NCI-H446 treated with DMSO at 0.1 percent for 48 hours (cell line): ENCODE measurements around the gene TRAPPC5.

ENCODE experiments used
- DNase-seq: peaks from one replicate; lab custom pipeline; 2025; lab: John Stamatoyannopoulos, UW

The TRAPPC5 gene

DNA sequence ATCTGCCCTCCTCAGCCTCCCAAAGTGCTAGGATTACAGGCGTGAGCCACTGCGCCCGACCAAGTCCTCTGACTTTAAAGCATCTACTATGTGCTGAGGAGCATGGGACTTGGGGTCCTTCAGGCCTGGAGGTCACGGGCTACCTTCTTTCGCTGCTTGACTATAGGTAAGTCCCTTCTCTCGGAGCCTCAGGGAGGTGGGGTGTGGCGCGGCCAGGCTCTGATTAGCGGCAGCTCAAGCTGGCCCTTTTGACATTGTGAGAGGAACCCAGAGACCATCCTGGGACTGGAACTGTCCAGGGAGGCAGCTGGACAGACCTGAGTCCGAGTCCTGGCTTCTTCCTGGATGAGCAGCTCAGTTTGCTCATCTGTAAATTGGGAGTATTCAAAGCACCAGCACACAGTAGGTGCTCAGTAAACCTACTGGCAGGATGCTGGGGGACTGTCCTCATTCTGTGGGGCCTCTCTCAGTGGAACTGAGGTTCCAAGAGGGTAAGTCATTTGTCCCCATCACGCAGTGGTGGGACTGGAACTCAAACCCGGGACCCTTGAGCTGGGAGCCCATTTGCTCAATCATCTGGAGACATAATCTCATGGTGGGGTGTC lies 20.5 kb downstream of the TRAPPC5 start:
- no peak for DNase-seq

DNA sequence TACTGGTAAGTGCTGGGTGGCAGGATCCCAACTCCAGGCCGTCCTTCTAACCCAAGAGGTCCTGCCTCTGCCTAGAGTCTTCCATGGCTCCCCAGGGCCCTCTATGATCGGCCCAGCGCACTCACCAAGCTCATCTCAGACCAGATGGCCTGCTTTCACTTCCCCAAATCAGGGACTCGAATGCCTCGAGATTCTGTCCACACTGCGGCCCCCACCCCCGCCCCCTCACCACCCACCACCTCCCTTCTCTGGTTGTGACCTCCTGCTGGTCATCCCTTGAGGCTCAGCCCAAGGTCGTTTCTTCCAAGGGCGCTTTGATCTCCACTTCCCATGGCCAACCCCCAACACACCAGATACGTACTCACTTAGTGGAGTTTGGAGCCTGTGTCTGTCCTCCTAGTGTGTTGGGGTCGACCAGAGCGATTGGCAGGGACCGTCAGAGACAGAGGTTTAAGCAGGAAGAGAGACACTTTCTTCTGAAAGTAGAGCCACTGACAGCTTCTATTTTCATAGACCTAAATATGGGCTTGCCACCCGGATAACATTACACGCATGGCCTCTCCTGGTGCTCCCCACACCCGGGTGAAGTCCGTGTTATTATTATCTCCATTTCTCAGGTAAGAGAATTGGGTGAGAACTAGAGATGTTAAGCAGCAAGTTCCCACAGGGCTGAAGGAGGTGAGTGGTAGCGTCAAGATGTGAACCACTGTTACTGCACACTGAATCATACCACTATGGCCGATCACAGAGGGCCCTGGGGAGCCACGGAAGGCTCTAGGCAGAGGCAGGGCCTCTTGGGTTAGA lies 21.2 kb downstream of the TRAPPC5 start, which contains the start of gene FCER2:
FCER2 (minus strand) TSS at position 478 of the 804 bp plus-strand sequence. CDS start 2,371 bp downstream, outside the sequence.
- no peak for DNase-seq

DNA sequence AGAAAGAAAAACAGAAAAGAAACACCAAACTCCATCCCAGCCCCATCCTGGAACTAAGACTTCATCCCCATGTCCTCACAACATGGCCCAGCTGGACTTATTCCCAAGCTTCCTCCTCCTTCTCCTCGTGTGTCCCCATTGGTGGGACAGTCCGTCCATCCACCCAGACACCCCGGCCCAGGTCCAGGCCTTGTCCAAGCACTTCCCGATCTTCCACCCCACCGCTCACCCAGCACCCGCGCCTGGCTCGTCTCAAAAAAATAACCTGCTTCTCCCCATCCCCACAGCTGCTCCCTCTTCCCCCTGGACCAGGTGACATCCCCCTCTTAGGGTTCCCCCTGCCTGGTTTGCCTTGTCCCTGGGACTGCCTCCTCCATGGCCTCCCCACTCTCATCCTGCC lies 22.7 kb downstream of the TRAPPC5 start:
- DNase-seq = no peak

DNA sequence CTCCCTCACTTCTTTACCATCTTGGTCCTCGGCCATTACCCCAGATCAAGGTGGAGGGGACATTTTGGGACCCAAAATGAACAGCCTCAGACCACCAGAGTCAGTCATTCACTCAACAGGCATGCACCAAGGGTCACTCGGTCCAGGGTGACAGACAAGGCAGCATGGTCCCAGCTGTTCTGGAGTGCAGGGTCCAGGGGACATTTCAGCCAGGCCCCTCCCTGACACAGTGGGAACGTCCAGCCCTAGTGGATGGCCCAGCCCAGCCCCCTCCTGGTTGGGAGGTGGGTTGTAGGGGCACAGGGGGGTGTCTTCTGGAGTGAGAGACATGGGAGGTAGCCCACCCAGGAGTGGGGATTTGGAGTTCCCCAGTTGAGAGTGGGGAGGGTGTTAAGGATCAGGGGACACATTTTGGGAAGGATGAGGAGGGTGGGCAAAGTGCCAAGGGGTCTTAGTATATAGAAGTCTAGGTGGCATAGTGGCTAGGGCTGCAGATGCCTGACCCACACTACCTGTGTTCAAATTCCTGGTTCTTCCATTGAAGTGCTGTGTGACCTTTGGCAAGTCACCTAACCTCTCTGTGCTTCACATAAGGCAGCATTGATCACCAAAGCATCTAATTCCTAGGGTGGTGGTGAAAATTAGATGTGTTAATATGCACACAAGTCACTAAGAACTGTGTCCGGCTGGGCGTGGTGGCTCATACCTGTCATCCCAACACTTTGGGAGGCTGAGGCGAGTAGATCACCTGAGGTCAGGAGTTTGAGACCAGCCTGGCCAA lies 23.8 kb downstream of the TRAPPC5 start:
- no peak for DNase-seq

DNA sequence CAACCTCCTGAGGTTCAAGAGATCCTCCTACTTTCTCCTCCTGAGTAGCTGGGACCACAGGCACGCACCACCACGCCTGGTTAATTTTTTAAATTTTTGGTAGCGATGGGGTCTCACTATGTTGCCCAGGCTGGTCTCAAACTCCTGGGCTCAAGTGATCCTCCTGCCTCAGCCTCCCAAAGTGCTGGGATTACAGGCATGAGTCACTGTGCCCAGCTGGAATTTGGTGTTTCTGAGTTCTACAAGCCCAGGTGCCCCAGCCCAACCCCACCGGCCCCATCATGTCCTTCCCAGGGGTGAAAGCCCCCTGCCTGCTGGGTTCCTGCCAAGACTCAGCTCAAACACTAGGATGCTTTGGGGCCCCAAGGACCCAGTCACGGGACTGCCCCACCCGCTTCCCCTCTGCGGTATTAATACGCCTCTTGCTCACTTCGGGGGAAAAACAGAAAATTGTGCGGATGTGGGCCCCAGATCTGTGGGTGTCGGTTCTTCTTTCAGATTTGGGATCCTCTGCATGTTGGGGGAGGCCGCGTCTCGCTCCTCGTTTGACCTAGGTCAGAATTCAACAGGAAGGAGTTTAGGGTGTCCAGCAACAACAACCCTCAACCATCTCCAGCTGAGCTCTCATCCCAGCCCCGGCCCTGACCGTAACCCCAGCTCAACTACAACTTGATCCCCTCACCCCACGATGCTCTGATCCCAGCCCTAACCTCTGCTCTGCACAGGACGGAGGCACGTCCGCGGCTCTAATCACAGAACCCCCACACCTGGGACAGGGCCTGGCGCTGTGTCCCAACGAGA lies 25.0 kb downstream of the TRAPPC5 start:
- DNase-seq = no peak

DNA sequence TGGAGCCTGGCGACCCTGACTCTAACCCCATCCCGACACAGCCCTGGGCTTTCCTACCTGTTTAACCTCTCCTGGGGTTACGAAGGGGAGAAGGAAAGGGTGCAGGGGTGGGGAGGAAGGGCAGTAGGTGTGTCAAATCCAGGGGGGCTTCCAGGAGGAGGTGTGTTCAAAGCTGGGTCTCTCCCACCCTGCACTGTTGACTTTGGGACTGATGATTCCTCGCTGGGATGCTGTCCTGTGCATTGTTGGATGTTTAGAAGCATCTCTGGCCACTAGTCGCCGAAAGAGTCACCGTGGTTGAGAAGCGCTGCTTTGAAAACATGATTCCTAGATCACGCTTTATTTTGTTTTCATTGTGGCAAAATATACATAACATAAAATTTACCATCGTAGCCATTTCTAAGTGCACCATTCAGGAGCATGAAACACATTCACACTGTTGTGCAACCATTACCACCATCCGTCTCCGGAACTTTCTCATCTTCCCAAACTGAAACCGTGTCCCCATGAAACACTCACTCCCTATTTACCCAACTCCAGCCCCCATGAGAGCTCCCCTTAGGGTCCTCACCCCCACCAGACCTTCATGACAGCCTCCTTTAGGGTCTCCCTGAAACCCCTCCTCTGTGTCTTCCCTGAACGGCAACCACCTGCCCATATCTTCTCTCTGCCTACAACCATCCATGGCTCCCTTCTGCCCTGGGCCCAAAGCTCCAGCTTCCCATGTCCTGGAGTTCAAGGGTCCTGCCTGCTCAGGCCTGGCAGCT lies 25.7 kb downstream of the TRAPPC5 start:
- DNase-seq = no peak

DNA sequence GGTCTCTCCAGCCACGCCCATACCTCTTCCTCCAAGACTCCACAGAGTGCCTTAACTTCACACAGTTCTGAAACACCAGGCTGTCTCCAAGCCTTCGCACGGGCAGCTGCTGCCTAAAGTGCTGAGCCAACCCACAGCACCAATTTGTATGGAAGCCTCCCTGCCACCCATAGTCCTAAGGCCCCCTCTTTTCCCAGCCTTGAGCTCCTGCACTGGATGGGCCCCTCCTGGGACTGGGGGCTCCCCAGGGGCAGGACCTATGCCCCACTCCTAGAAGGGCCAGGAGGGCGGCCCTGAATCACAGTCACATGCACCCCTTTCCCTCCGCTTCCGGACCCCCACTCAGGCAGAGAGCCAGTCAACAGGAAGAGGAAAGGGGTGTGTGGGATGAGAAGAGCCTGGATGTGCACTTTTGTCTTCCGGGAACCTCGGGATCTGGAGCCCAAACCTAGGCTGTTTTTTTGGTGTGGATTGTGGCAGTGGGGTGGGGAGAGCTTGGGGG lies 26.4 kb downstream of the TRAPPC5 start:
- no peak for DNase-seq

DNA sequence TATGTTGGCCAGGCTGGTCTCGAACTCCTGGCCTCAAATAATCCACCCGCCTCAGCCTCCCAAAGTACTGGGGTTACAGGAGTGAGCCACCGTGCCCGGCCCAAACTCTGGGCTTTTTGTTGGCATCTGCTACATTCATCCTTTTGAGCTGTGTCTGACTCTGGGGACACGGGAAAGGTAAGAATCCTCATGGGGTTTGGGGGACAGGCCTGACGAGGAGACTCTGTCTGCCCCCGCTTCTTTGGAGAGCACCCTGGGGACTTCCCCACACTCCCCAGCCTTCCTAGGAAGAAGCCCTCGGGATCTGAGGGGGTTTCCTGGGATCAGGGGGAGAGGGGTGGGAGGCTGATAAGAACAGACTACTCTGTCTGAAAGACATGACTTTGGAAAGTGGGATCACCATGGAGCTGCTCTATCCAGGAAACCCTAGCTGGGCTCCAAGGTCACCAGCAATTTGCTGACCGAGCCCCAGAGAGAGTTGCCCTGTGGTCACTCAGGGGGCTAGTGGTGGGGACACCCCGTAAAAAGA lies 29.4 kb downstream of the TRAPPC5 start:
- DNase-seq = no peak

DNA sequence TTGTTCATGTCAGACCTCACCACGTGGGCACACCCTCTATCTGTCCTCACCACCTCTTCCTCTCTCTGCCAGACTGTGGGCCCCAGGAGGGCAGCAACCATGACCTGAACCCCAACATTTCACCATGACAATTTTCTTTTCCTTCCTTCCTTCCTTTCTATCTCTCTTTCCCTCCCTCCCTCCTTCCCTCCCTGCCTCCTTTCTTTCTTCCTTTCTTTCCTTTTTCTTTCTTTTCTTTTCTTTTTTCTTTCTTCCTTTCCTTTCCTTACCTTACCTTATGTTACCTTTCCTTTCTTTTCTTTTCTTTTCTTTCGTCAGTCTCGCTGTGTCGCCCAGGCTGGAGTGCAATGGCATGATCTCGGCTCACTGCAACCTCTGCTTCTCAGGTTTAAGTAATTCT lies 30.0 kb downstream of the TRAPPC5 start:
- no peak for DNase-seq

DNA sequence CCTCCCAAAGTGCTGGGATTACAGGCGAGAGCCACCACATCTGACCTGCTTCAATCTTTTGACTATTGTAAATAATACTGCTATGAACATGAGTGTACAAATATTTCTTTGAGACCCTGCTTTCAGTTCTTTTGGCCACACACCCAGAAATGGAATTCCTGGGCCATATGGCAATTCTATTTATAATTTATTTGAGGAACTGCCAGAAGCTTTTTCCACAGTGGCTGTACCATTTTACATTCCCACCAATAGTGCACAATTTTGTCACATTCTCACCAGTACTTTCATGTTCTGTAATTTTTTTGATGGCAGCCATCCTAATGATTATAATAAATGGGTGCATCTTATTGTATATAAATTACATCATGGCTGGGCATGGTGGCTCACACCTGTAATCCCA lies 35.0 kb downstream of the TRAPPC5 start:
- no peak for DNase-seq

DNA sequence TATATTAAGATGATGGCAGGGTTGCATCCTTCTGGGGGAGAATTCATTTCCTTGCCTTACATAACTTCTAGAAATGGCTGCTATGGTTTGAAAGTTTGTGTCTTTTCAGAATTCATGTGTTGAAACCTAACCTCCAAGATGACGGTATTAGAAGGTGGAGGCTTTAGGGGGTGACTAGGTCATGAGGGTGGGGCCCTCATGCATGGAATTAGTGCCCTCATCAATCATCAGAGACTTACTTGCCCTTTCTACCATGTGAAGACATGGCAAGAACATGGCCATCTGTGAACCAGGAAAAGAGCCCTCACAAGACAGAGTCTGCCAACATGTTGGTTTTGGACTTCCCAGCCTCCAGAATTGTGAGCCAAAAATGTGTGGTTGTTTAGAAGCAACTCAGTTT lies 36.1 kb downstream of the TRAPPC5 start:
- no peak for DNase-seq

DNA sequence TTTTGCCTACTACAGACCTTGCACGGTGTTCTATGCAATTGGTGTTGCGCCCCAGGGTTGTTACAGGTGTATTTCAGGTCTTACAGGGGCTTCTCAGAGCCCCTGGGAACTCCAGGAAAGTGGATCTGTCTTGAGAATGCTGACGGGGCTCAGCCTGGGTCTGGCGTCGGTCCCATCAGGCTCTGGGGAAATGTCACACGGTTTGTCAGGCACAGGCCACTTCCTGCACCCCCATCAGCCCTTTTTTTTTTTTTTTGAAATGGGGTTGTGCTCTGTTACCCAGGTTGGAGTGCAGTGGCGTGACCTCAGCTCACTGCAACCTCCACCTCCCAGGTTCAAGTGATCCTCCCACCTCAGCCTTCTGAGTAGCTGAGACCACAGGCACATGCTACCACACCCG lies 38.0 kb downstream of the TRAPPC5 start:
- no peak for DNase-seq

DNA sequence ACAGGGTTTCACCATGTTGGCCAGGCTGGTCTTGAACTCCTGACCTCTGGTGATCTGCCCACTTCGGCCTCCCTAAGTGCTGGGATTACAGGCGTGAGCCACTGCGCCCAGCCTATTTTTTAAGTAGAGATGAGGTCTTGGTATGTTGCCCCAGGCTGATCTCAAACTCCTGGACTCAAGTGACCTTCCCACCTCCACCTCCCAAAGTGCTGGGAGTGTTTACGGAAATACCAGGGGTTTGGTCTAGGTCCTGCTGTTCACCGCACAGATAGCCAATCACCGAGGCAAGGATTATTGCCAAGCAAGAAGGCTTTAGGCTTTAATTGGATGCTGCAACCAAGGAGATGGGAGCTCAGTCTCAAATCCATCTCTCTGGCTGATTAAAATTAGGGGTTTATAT lies 39.7 kb downstream of the TRAPPC5 start:
- no peak for DNase-seq

DNA sequence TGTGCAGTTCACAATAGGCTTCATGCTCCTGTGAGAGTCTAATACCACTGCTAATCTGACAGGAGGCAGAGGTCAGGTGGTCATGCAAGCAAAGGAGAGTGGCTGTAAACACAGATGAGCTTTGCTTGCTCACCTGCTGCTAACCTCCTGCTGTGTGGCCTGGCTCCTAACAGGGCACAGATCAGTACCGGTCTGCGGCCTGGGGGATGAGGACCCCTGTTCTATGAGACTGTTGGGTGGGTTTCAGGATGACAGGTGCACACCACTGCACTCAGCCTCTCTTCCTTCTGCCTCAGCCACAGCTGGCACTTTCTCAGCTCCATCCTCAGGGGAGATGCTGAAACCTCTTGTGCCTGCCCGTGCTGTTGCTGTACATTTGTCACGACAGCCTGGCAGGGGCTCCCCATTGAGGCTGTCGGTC lies 41.6 kb downstream of the TRAPPC5 start:
- DNase-seq = no peak

DNA sequence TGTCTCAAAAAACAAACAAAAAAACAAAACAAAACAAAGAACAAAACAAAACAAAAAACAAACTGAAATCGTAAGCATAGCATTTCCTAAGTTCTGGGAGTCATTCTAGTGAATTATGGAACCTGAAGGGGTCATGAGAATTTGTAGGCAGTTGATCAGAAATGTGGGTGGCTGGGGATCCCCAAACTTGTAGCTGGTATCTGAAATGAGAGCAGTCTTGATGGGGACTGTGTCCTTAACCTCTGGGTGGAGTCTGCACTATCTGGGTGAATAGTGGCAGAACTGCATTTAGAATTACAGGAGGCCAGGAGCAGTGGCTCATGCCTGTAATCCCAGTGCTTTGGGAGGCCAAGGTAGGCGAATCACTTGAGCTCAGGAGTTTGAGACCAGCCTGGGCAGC lies 45.2 kb downstream of the TRAPPC5 start:
- no peak for DNase-seq

DNA sequence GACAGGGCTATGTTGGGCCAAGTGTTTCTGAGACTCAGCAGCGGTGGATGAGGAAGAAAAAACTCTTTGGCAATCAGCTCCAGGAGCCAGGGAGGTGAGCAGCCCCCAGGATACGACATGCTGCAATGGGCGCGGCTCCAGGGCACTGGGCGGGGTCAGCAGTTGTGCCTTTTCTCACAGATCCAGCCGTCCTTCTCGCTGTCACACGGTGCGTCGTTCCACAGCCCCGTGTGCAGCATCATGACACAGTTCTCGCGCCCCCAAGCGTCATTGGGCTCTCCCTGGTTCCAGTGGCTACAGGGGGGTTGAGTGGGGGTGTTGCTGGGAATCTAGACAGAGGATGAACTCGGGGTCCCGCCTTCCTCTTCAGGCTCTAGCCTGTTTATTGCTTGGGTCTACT lies 48.6 kb downstream of the TRAPPC5 start:
- DNase-seq = no peak

DNA sequence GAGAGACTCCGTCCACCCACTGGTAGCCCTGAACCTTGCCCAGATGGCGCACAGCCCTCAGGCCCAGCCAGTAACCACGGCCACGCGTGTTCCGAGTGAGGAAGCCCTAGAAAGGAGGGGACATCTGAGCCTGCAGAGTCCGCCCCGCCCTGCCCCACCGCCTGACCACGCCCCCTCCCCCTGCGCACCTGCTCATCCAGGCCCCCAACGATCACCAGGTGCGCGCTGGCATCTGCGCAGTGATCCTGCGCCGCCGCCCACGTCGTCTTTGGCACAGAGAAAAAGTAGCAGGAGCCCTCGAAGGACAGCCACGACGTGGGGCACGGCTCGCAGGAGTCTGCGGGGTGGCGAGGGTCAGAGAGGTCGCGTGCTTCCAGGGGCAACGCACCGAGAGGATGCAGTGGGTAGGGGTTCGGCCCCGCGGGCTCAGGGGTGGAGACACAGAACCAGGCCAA lies 49.2 kb downstream of the TRAPPC5 start:
- no peak for DNase-seq

DNA sequence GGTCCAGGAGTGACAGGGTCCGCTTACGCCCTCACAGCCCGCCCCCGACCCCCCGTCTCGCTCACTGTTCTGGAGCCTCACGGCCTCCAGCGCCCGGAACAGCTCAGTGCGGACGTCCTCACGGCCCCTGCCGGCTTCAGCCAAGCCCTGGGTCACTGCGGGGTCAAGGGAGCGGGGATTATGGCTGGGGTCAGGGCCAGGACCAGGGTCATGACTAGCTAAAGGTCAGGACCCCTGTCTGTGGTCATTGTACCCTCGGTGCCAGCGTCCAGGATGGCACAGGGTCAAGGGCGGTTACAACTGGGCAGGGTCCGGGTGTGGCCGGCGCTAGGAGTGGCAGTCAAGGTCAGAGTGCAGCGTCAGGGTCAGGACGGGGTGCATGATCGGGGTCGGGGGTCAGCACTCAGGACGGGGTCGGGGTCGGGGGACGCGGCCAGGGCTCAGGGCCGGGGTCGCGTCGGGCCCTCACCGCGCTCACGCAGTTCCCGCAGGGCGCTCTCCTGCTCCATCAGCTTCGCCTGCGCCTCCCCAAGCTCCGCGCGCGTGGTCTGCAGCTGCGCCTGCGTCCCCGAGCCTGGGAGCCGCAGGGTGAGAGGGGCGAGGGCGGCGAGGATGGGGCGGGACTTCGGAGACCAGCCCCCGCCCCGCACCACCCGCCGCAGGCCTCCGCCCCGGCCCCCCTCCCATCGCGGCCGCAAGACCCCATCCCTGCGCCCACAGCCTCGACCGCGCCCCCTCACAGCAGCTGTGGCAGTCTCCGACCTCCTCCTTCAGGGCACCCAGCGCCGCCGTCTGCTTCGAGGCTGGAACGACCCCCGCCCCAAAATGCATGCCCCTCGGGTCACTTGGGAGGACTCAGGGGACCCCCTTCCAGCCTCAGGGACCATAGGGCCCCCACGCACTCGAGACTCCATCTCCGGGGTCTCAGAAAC lies 49.9 kb downstream of the TRAPPC5 start:
- DNase-seq = no peak

DNA sequence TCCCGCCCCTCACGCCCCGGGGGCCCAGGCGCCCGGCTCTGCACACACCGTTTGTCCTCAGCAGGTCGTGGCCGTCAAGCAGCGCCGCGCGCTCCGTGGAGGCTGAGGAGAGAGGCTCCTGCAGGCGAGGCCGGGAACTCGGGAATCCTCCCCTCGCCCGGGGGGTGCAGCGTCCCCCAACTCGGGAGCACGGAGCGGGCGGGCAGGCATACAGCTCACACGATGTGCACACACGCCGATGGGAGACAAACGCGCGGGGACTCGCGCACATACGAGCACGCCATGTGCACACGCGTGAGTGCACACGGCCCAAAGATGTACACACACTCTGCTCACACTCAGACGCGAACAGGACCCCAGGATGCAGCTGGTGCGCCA lies 50.6 kb downstream of the TRAPPC5 start:
- DNase-seq = no peak

DNA sequence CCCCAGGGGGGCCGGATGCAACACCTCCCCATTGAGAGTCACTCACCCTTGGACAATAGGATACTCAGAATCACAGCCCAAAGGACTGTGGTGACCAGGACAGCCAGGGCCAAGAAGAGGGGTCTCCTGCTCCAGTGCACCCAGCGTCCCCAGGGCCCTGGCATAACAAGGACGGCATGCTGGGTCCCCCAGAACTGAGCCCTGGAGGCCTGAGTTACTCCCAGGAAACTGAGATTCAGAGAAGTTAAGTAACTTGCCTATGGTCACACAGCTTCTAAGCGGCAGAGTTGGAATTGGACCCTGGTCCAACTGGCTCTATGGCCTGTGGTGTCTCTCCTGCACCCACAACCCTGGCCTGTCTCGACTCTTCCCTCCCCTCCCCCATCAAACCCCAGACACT lies 51.0 kb downstream of the TRAPPC5 start:
- no peak for DNase-seq
